ENCODE measurements around the gene CCR9. TPM values are rescaled to one million over a fixed set of nuclear protein-coding genes. Genes with fewer than 3 reads are reported as not detected.

Gene CCR9
- not detected in 2 replicates for total RNA-seq

GRCh38 chr3:45885979-45886705, at the start of gene CCR9:
Gene CCR9 (plus strand): TSS chr3:45886543. CDS start chr3:45894934, 8,391 bp downstream.

GRCh38 chr3:45841757-45842491, 44.4 kb upstream of the CCR9 start, which contains the start of gene LZTFL1:
Gene LZTFL1 (minus strand): TSS chr3:45842119. CDS start chr3:45841991, 128 bp downstream.

GRCh38 chr3:45943207-45943846, 57.0 kb downstream of the CCR9 start, which contains the start of gene CXCR6:
Gene CXCR6 (plus strand): TSS chr3:45943464. CDS start chr3:45946482, 3,018 bp downstream.

Other genes starting within 250 kb of the CCR9 start
- gene SACM1L, start 197.1 kb upstream of the CCR9 start, total RNA-seq: 33.0 and 39.4 TPM in 2 replicates
- not detected in 2 replicates for gene SLC6A20, start 90.0 kb upstream of the CCR9 start, total RNA-seq
- gene LZTFL1, start 44.4 kb upstream of the CCR9 start, total RNA-seq: 12.3 and 15.2 TPM in 2 replicates
- not detected in 2 replicates for gene CXCR6, start 56.9 kb downstream of the CCR9 start, total RNA-seq
- gene FYCO1, start 109.3 kb downstream of the CCR9 start, total RNA-seq: 36.7 and 55.2 TPM in 2 replicates
- gene XCR1, start 140.9 kb downstream of the CCR9 start, total RNA-seq: not detected in 2 replicates

Measured in aortic smooth muscle cell (primary cell).